Measurements from ENCODE around the gene ARHGEF19. TPM values are rescaled to one million over a fixed set of nuclear protein-coding genes. Genes with fewer than 3 reads are reported as not detected.
A peak's percentile ranks its signal among the peaks of the same experiment; 100 is the strongest.

Gene ARHGEF19
- total and polyA plus RNA-seq, 2 experiments from 2014 or later: 8.6 to 14.2 TPM

DNA sequence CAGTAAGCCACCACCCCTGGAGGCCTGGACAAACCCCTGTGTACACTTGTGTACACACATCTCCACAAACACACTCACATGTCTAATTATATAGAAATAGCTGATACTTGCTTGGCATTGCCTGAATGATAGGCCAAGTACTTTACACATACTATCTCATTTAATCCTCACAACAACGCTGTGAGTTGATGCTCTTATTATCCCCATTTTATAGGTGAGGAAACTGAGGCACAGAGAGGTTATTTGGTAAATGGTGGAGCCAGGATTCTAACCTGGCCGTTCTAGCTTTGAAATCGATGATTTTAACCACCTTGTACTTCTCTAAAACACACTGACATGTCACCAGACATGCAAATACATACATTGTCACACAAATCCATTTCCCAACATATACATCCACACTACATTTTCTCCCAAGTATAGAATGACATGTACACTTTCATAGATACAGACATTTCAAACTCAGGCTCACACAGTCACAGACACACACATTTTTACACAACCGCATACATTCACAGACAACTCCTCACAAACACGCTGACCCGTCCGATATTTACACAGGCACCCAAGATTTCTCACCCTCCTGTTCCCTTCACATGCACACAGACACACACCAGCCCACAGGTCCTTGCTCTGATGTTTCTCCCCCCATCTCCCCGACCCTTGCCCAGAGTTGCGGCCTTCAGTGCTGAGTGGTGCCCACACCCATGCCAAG, 3.2 kb downstream of the ARHGEF19 start:
- Histone ChIP-seq H3K36me3 (ENCODE audit: low read depth) (no peaks in the 10 kb centered on the region), H3K4me3 (no peak overlapping the region), H3K27ac (no peak overlapping the region), H3K9me2 (ENCODE audit: insufficient read depth) (no peaks in the 10 kb centered on the region), H3K27me3 (replicated peaks; ENCODE audit: insufficient read depth) (no peaks in the 10 kb centered on the region), H2AFZ (no peak overlapping the region), H3K9ac (no peak overlapping the region), H4K20me1 (ENCODE audit: insufficient read depth) (no peaks in the 10 kb centered on the region), H3F3A (ENCODE audit: insufficient read depth) (no peaks in the 10 kb centered on the region), H3K9me3 (ENCODE audit: low read depth) (no peaks in the 10 kb centered on the region), H3K79me2 (ENCODE audit: insufficient read depth) (no peaks in the 10 kb centered on the region), H3K4me2 (ENCODE audit: unreplicated experiment) (no peak overlapping the region), H3K4me1 (ENCODE audit: insufficient read depth) (0 out of 2 replicates have a peak, but pooled peaks cover 4% of the 10 kb centered on the region)
- no peak for DNase-seq
- TF ChIP-seq EZH2 (IDR thresholded peaks at IDR 0.05; ENCODE audit: insufficient read depth, poor library complexity, severe bottlenecking) (no peak), EZH2phosphoT487 (IDR thresholded peaks at IDR 0.05; ENCODE audit: insufficient read depth, low read depth) (no peak)
- in situ Hi-C loops (cut with MboI): no loop called here
- 79 to 82% methylated on average over 9 of the region's 9 CpGs for WGBS, 2 experiments (ENCODE audit: low coverage in 1 of 2, low lambda C conversion rate in 2 of 2, missing lambda C conversion rate in 2 of 2)

DNA sequence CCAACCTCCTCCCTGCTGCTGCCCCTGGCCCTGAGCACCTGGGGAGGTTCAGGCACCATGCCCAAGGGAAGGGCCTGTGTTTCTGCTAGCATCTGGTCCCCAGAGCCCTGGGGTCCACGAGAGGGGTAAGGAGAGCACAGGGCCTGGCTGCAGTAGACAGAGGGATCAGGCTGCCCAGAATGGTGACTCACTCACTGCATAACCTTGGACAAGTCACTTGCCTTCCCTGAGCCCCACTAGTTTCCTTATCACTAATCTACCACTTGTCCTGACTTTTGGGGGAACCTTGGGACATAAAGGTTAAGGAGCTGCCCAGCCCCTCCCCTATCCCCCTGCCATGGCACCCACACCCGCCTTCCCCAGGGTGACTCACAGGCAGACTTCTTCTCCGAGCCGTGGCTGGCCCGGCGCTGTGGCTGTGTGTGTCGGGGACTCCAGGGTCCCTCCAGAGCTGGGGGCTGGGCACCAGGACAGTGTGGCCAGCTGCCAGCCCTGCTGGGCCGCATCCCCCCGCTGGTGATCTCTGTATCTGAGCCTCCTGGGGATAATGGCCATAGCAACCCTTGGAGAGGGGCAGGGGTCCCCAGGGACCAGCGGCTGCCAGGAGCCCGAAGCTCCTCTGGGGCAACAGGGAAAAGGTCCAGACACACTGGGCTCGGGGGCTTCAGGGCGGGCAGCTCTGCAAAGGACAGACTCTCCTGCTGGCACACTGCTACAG, 4.0 kb downstream of the ARHGEF19 start:
- peak; percentile 55 for DNase-seq
- Histone ChIP-seq H3K4me2 (ENCODE audit: unreplicated experiment) (no peak overlapping the region), H4K20me1 (ENCODE audit: insufficient read depth) (no peaks in the 10 kb centered on the region), H3K9me3 (ENCODE audit: low read depth) (no peaks in the 10 kb centered on the region), H3K9me2 (ENCODE audit: insufficient read depth) (no peaks in the 10 kb centered on the region), H3K9ac (no peak overlapping the region), H3K27ac (no peak overlapping the region), H2AFZ (no peak overlapping the region), H3F3A (ENCODE audit: insufficient read depth) (no peaks in the 10 kb centered on the region), H3K79me2 (ENCODE audit: insufficient read depth) (no peaks in the 10 kb centered on the region), H3K27me3 (replicated peaks; ENCODE audit: insufficient read depth) (no peaks in the 10 kb centered on the region), H3K36me3 (ENCODE audit: low read depth) (no peaks in the 10 kb centered on the region), H3K4me1 (ENCODE audit: insufficient read depth) (0 out of 2 replicates have a peak, but pooled peaks cover 4% of the 10 kb centered on the region), H3K4me3 (no peak overlapping the region)
- in situ Hi-C loops (cut with MboI): no loop called here
- no peak for TF ChIP-seq EZH2 (IDR thresholded peaks at IDR 0.05; ENCODE audit: insufficient read depth, poor library complexity, severe bottlenecking)
- TF ChIP-seq EZH2phosphoT487 (IDR thresholded peaks at IDR 0.05; ENCODE audit: insufficient read depth, low read depth): no peak
- 73 to 80% methylated on average over 13 of the region's 13 CpGs for WGBS, 2 experiments (ENCODE audit: low coverage in 1 of 2, low lambda C conversion rate in 2 of 2, missing lambda C conversion rate in 2 of 2)

DNA sequence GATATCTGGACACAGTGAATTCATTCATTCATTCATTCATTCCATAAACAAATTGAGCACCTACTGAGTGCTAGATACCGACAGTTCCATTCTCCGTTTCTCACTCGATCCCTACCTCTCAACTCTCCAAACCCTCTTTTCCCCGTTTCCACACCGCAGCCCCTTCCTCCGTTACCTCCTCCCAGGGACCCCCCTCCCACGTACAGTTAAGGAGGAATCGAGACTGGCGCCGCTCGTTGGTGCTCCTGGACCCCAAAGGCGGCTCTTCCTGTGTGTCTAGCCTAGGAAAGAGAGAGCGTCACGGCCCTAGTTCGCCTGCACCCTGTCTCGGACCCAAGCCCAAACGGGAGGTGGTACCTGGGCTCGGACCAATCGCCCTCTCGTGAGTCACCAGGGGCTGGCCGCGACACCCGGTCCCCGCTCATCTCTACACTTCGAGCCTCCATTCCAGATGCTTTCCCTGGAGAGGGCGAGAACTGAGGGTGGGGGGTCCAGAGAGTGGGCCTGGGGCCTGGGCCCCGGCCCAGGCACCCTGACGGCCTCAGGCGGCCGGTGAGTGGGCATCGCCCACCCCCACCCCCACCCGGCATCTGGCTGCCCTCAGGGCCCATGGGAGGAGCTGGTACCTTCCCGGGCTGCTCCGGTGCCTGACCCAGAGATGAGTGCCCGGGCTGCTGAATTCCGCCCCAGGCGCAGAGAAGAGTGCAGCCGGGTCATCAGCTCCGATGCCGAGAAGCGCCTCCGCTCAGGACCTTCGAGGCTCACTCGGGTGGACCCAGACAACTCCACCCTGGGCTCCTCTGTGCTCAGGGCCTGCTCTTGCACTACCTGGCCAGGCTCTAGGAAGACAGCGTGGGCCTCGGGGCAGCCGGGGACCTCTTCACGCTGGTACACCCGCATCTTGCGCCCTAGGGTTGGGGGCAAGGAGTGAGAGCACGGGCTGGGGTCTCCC, 4.9 kb downstream of the ARHGEF19 start:
- peak overlapping the region; percentile 73 for H3K4me3 ChIP-seq
- in situ Hi-C loops (cut with MboI): no loop called here
- no peaks in the 10 kb centered on the region for H3K9me3 ChIP-seq (ENCODE audit: low read depth)
- no peak for TF ChIP-seq EZH2phosphoT487 (IDR thresholded peaks at IDR 0.05; ENCODE audit: insufficient read depth, low read depth)
- TF ChIP-seq EZH2 (IDR thresholded peaks at IDR 0.05; ENCODE audit: insufficient read depth, poor library complexity, severe bottlenecking): no peak
- no peaks in the 10 kb centered on the region for H3F3A ChIP-seq (ENCODE audit: insufficient read depth)
- 46 to 48% methylated on average over 42 to 46 of the region's 51 CpGs for WGBS, 2 experiments (ENCODE audit: low coverage in 1 of 2, low lambda C conversion rate in 2 of 2, missing lambda C conversion rate in 2 of 2)
- DNase-seq: peak; percentile 52
- H3K79me2 ChIP-seq (ENCODE audit: insufficient read depth): no peaks in the 10 kb centered on the region
- H3K9me2 ChIP-seq (ENCODE audit: insufficient read depth): no peaks in the 10 kb centered on the region
- H3K27ac ChIP-seq: peak overlapping the region; percentile 86
- H3K4me2 ChIP-seq (ENCODE audit: unreplicated experiment): peak overlapping the region; percentile 46
- no peaks in the 10 kb centered on the region for H3K27me3 ChIP-seq (replicated peaks; ENCODE audit: insufficient read depth)
- H3K4me1 ChIP-seq (ENCODE audit: insufficient read depth): 0 out of 2 replicates have a peak, but pooled peaks cover 4% of the 10 kb centered on the region
- peak overlapping the region; percentile 86 for H3K9ac ChIP-seq
- no peaks in the 10 kb centered on the region for H4K20me1 ChIP-seq (ENCODE audit: insufficient read depth)
- H3K36me3 ChIP-seq (ENCODE audit: low read depth): no peaks in the 10 kb centered on the region
- H2AFZ ChIP-seq: peak overlapping the region; percentile 83

Data from GM23248 (cell line).